Mesenchymal stem cell (in vitro differentiated cells and primary cell): ENCODE measurements around the gene C1RL.

Source experiments
- DNase-seq: peaks from one replicate; pipeline ENCODE4 v3.0.0-alpha.2; 2013
- H2AFZ ChIP-seq: one replicate; pipeline ENCODE4 v1.6.1; 2013; ENCODE audit warnings: low read depth, mild to moderate bottlenecking, control low read depth, inconsistent platforms, low read length, moderate library complexity
- H2AK5ac ChIP-seq: 2 replicates; pipeline ENCODE4 v1.6.1; 2013; ENCODE audit warnings: low read length, moderate library complexity, mild to moderate bottlenecking, inconsistent platforms; ENCODE audit not compliant: severe bottlenecking
- H2BK120ac ChIP-seq: one replicate; pipeline ENCODE4 v1.6.1; 2013; ENCODE audit warnings: low read depth, mild to moderate bottlenecking, inconsistent platforms, low read length, moderate library complexity
- H2BK12ac ChIP-seq, 2 experiments: one replicate each; pipeline ENCODE4 v1.6.1; 2013; ENCODE audit warnings: inconsistent platforms in 2 of 2, low read length in 2 of 2, mild to moderate bottlenecking in 2 of 2, moderate library complexity in 2 of 2, control low read depth in 1 of 2
- H2BK15ac ChIP-seq: one replicate; pipeline ENCODE4 v1.6.1; 2013; ENCODE audit warnings: mild to moderate bottlenecking, low read depth, inconsistent platforms; ENCODE audit not compliant: poor library complexity, severe bottlenecking
- H2BK5ac ChIP-seq: 2 replicates; pipeline ENCODE4 v1.6.1; 2013; ENCODE audit warnings: low read depth, mild to moderate bottlenecking, low read length, control low read depth, inconsistent platforms; ENCODE audit not compliant: poor library complexity, severe bottlenecking
- H3K14ac ChIP-seq, 2 experiments: one replicate each; pipeline ENCODE4 v1.6.1; 2013; ENCODE audit warnings: inconsistent platforms in 2 of 2, low read length in 2 of 2, control low read depth in 1 of 2, mild to moderate bottlenecking in 1 of 2, moderate library complexity in 1 of 2
- H3K18ac ChIP-seq, 2 experiments: one replicate each; pipeline ENCODE4 v1.6.1; 2013; ENCODE audit warnings: inconsistent platforms in 2 of 2, low read length in 2 of 2, control low read depth in 1 of 2, low read depth in 1 of 2, mild to moderate bottlenecking in 1 of 2
- H3K23ac ChIP-seq, 2 experiments: one replicate each; pipeline ENCODE4 v1.6.1; 2013; ENCODE audit warnings: inconsistent platforms in 2 of 2, low read length in 2 of 2, mild to moderate bottlenecking in 2 of 2, moderate library complexity in 2 of 2, control low read depth in 1 of 2
- H3K27ac ChIP-seq: 2 replicates; pipeline ENCODE4 v1.5.1; 2013; ENCODE audit warnings: mild to moderate bottlenecking, moderate library complexity, low read length, control low read depth, inconsistent platforms; ENCODE audit not compliant: poor library complexity, severe bottlenecking
- H3K27me3 ChIP-seq, 2 experiments: 2 replicates each; pipeline versions ENCODE4 v1.6.1 to v1.7.0; 2013; ENCODE audit warnings: low read length in 2 of 2, mild to moderate bottlenecking in 2 of 2, moderate library complexity in 2 of 2, control low read depth in 1 of 2, inconsistent platforms in 1 of 2; ENCODE audit not compliant: control insufficient read depth in 1 of 2, insufficient read depth in 1 of 2
- H3K36me3 ChIP-seq, 2 experiments: 2 replicates each; pipeline versions ENCODE4 v1.6.1 to v1.7.0; 2013; ENCODE audit warnings: low read length in 2 of 2, control low read depth in 1 of 2, inconsistent platforms in 1 of 2, low read depth in 1 of 2, mild to moderate bottlenecking in 1 of 2; ENCODE audit not compliant: insufficient read depth in 2 of 2, control insufficient read depth in 1 of 2
- H3K4ac ChIP-seq, 2 experiments: one replicate each; pipeline ENCODE4 v1.6.1; 2013; ENCODE audit warnings: inconsistent platforms in 2 of 2, low read length in 2 of 2, mild to moderate bottlenecking in 2 of 2, moderate library complexity in 2 of 2, control low read depth in 1 of 2, low read depth in 1 of 2
- H3K4me1 ChIP-seq: 2 replicates; pipeline ENCODE4 v1.6.1; 2013; ENCODE audit warnings: low read depth, low read length, control low read depth; ENCODE audit not compliant: control insufficient read depth, insufficient read depth
- H3K4me2 ChIP-seq: 2 replicates; pipeline ENCODE4 v1.6.1; 2013; ENCODE audit warnings: low read length, mild to moderate bottlenecking, inconsistent platforms; ENCODE audit not compliant: poor library complexity, severe bottlenecking
- H3K4me3 ChIP-seq, 2 experiments: 2 replicates each; pipeline versions ENCODE4 v1.5.1 to v1.7.0; 2013; ENCODE audit warnings: low read length in 2 of 2, mild to moderate bottlenecking in 2 of 2, control low read depth in 1 of 2, low read depth in 1 of 2; ENCODE audit not compliant: insufficient read depth in 1 of 2
- H3K79me1 ChIP-seq: replicated peaks from 2 replicates; pipeline ENCODE4 v1.6.1; 2013; ENCODE audit warnings: mild to moderate bottlenecking, control low read depth, low read length, inconsistent platforms; ENCODE audit not compliant: poor library complexity, severe bottlenecking
- H3K9ac ChIP-seq: 2 replicates; pipeline ENCODE4 v1.7.0; 2013; ENCODE audit warnings: mild to moderate bottlenecking, low read length, moderate library complexity
- H3K9me3 ChIP-seq: 2 replicates; pipeline ENCODE4 v1.7.0; 2013; ENCODE audit warnings: mild to moderate bottlenecking, low read length; ENCODE audit not compliant: control insufficient read depth
- H4K8ac ChIP-seq: one replicate; pipeline ENCODE4 v1.6.1; 2013; ENCODE audit warnings: inconsistent platforms, mild to moderate bottlenecking, low read length, moderate library complexity
- H4K91ac ChIP-seq: one replicate; pipeline ENCODE4 v1.6.1; 2013; ENCODE audit warnings: mild to moderate bottlenecking, low read length, inconsistent platforms
- WGBS: methylation state at CpG from one replicate; pipeline ENCODE4 v1.1.7; 2013; ENCODE audit warnings: mixed read lengths; 5-methylcytosine and 5-hydroxymethylcytosine counted together

The C1RL gene

DNA sequence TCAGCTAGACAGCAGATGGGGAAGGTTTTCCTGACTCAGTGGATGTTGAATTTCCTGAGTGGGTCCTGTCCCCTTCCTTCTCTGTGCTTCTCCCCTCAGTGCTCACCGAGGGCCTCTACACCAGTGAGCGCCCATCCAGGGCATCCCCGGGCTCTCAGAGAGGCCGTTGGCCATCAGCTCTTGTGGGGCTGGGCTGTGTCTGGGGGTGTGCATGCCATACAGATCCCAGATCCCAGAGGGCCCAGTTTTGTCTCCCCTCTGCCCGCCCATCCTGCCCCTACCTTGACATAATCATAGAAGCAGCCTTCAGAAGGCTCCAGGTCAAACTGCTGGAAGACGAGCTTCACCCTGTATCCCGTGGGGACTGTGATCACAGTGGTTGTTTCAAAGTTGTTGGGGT is 17.8 kb downstream of the C1RL start:
- Histone ChIP-seq H3K9ac (peak overlapping the region; percentile 93), H2BK5ac (no peak overlapping the region), H2AFZ (no peak overlapping the region), H3K27ac (no peak overlapping the region), H4K91ac (no peak overlapping the region), H4K8ac (no peak overlapping the region), H3K4ac (peak overlapping the region in 1 of 2 experiments; percentile 51), H3K36me3 (peaks cover 0 to 44% of the 10 kb centered on the region in 2 experiments), H3K4me3 (peak overlapping the region in 1 of 2 experiments; percentile 92), H2BK120ac (peak overlapping the region; percentile 7), H2BK12ac (peak overlapping the region; percentile 12 to 75), H3K4me2 (no peak overlapping the region), H2AK5ac (peak overlapping the region; percentile 50), H3K4me1 (peaks cover 8% of the 10 kb centered on the region), H3K14ac (no peak overlapping the region), H2BK15ac (no peak overlapping the region), H3K27me3 (peaks cover 0 to 5% of the 10 kb centered on the region in 2 experiments), H3K18ac (peak overlapping the region; percentile 34 to 62), H3K9me3 (no peaks in the 10 kb centered on the region), H3K79me1 (no peaks in the 10 kb centered on the region), H3K23ac (no peak overlapping the region)
- DNase-seq = no peak
- WGBS = 91% methylated on average over 2 of the region's 7 CpGs

DNA sequence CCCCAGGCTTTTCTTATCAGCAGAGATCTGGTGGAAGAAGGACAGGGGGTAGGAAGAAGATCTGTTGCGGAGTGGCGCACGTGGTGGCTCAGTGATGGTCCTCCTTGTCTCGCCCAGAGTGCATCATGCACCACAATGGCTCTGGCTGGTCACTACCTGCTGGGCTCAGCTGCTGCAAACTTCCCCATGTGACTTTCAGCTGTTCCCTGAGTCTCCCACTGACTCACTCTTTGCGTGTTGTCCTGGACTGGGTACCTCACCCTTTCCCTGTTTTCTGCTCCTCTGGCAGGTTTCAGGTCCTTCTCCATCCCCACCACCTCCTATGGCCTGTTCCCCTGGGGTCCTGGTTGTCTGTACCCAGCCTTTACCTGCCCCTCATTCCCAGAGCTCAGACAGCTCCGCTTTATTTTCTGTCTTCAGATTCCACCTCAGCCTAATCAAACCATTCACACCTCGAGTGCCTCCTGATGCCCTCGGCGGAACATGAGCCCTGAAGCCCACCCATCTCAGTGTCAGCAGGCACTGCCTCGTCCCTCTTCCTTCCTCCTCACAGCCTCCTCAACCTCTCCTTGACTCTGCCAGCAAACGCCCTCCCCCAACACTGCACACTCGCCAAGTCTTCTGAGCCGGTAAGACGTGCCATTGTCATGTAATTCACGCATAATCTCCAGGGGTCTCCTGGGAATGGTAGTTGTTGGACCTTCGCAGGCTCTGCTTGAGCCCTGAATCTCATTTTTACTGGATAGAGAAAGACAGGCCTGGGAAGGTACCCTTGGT is 18.6 kb downstream of the C1RL start:
- Histone ChIP-seq H3K23ac (no peak overlapping the region), H4K8ac (no peak overlapping the region), H2AFZ (no peak overlapping the region), H3K14ac (peak overlapping the region in 1 of 2 experiments; percentile 0), H2BK15ac (no peak overlapping the region), H3K4me1 (peaks cover 8% of the 10 kb centered on the region), H3K4me2 (no peak overlapping the region), H3K79me1 (no peaks in the 10 kb centered on the region), H3K27ac (no peak overlapping the region), H2BK12ac (peak overlapping the region in 1 of 2 experiments; percentile 12), H2BK5ac (no peak overlapping the region), H4K91ac (no peak overlapping the region), H3K9me3 (no peaks in the 10 kb centered on the region), H2BK120ac (no peak overlapping the region), H3K18ac (peak overlapping the region in 1 of 2 experiments; percentile 7), H3K4ac (no peak overlapping the region), H3K4me3 (peak overlapping the region in 1 of 2 experiments; percentile 92), H3K36me3 (peaks cover 0 to 51% of the 10 kb centered on the region in 2 experiments), H3K27me3 (peaks cover 0 to 5% of the 10 kb centered on the region in 2 experiments), H2AK5ac (no peak overlapping the region), H3K9ac (peak overlapping the region; percentile 93)
- WGBS = 74% methylated on average over 16 of the region's 16 CpGs
- DNase-seq = peak; percentile 38

DNA sequence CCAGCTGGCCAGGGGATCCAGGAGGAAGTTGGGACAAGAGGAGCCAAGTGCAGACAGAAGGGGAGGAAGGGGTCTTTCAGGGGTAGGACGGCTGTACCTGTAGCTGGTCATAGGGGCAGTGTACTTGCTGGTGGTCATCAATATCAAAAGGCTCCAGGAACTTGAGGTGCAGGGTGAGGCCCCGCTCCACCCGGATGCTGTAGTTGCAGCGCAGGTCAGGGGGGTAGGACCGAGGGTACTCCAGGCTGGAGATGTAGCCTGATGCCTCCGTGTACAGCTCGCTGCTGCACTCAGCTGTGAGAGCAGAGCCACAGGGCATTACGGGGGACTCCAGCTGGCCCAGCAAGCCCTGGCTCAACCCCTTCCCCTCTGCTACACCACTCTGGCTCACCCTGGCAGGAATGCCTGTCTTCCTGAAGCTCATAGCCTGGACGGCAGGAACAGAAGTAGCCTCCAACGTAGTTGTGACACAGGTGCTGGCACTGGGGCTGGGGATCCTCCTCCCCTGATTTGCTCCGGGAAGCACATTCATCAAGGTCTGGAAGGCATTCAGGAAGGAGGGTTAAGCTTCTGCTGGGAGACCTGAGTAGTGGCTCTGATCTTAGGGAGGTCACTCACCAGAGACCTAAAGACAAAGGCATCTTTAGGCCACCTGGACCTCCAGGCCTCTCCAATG is 19.7 kb downstream of the C1RL start:
- Histone ChIP-seq H3K79me1 (no peaks in the 10 kb centered on the region), H3K14ac (no peak overlapping the region), H4K91ac (peak overlapping the region; percentile 62), H3K27me3 (peaks cover 0 to 5% of the 10 kb centered on the region in 2 experiments), H3K18ac (no peak overlapping the region), H3K9ac (peak overlapping the region; percentile 93), H3K4me1 (peaks cover 8% of the 10 kb centered on the region), H4K8ac (no peak overlapping the region), H2BK12ac (no peak overlapping the region), H2BK120ac (no peak overlapping the region), H2AK5ac (no peak overlapping the region), H3K9me3 (no peaks in the 10 kb centered on the region), H2BK15ac (no peak overlapping the region), H3K4me3 (peak overlapping the region in 1 of 2 experiments; percentile 92), H3K36me3 (peaks cover 0 to 62% of the 10 kb centered on the region in 2 experiments), H3K4me2 (no peak overlapping the region), H3K4ac (no peak overlapping the region), H2AFZ (no peak overlapping the region), H3K27ac (no peak overlapping the region), H3K23ac (no peak overlapping the region), H2BK5ac (no peak overlapping the region)
- 96% methylated on average over 11 of the region's 11 CpGs for WGBS
- DNase-seq = no peak

GRCh38 chr12:7083125-7083524 is 25.9 kb downstream of the C1RL start:
- Histone ChIP-seq H3K9ac (no peak overlapping the region), H3K18ac (no peak overlapping the region), H3K36me3 (peaks cover 0 to 74% of the 10 kb centered on the region in 2 experiments)

More at GRCh38 chr12:7083125-7083524, 25.9 kb downstream of the C1RL start:
- no peak for DNase-seq
- no peak overlapping the region for H2BK120ac ChIP-seq
- no peak overlapping the region for H2AK5ac ChIP-seq
- no peak overlapping the region for H3K14ac ChIP-seq
- no peak overlapping the region for H3K27ac ChIP-seq
- H3K79me1 ChIP-seq = no peaks in the 10 kb centered on the region
- H3K27me3 ChIP-seq = no peaks in the 10 kb centered on the region
- no peak overlapping the region for H2BK5ac ChIP-seq
- H3K23ac ChIP-seq = no peak overlapping the region
- H4K91ac ChIP-seq = peak overlapping the region; percentile 18
- H3K4me1 ChIP-seq = peaks cover 5% of the 10 kb centered on the region
- no peaks in the 10 kb centered on the region for H3K9me3 ChIP-seq
- H2BK15ac ChIP-seq = no peak overlapping the region
- no peak overlapping the region for H3K4me2 ChIP-seq
- no peak overlapping the region for H4K8ac ChIP-seq
- no peak overlapping the region for H2BK12ac ChIP-seq
- H2AFZ ChIP-seq = no peak overlapping the region
- no peak overlapping the region for H3K4me3 ChIP-seq
- no peak overlapping the region for H3K4ac ChIP-seq
